ENCODE data around the gene AFF3.

DNA sequence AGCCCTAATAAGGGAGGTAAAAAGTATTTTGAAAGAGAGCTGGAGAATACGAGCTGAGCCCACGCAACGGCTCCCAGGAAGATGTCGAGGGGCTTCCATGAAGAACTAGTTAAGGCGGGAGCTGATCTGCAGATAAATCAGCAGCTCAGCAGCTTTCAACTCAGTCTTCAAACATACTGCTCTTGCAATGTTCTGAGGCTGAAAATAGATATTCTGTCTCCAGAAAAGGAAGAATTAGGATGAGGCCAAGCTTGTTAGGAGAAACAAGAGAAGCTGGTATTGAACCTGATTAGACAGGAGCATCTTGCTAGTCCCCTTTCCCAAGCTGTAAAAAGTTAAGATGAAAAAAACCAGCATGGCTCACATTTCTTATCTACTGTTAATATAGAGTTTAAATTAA is 91.1 kb downstream of the AFF3 start:
- TF ChIP-seq SRF (IDR thresholded peaks at IDR 0.05; ENCODE audit: low read depth) (no peak), YY1 (IDR thresholded peaks at IDR 0.05; ENCODE audit: extremely low read depth, insufficient replicate concordance, low read depth, low read length) (no peak)

All from HCT116 (cell line).